NCI-H1048 (cell line): ENCODE data around the gene OR4D1.

ENCODE experiments used
- DNase-seq: peaks from one replicate; lab custom pipeline; 2025; lab: John Stamatoyannopoulos, UW

OR4D1 gene

DNA sequence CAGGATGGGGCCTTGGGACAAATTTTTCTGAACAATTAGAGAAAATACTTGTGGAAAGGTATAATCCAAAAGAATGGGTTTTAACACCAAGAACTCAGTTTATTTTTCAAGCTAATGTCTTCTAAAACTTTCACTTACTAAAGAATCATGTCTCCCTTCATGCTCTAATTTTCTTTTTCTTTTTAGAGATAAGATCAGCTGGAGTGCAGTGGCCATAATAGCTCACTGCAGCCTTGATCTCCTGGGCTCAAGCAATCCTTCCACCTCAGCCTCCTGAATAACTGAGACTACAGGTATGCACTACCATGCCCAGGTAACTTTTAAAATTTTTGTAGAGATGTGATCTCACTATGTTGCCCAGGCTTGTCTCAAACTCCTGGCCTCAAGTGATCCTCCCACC lies 5.5 kb downstream of the OR4D1 start:
- DNase-seq: no peak

DNA sequence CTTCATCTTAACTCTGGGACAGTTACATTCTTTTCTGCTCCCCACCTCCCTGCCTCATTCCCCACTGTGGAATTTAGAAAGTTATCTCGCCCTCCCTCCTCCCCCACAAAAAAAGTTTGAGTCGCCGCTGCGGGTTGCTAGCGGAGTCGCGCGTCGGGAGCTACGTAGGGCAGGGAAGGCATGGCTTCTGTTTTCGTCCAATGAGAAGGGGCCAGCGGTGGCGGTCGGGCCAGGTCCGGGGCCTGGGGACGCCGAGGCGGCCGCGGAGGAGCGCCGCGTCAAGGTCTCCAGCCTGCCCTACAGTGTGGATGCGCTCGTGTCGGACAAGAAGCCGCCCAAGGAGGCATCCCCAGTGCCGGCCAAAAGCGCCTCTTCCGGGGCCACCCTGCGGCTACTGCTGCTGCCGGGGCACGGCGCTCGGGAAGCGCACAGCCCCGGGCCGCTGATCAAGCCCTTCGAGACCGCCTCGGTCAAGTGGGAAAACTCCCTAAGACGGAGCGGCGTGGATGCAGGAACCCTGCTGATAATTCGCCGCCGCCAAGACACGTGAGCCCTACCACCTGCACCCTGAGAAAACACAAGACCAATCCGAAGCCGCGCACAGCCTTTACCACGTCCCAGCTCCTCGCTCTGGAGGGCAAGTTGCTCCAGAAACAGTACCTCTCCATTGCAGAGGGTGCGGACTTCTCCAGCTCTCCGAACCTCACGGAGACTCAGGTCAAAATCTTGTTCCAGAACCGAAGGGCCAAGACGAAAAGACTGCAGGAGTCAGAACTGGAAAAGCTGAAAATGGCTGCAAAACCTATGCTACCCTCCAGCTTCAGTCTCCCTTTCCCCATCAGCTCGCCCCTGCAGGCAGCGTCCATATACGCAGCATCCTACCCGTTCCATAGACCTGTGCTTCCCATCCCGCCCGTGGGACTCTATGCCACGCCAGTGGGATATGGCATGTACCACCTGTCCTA lies 8.9 kb downstream of the OR4D1 start:
- DNase-seq: no peak

DNA sequence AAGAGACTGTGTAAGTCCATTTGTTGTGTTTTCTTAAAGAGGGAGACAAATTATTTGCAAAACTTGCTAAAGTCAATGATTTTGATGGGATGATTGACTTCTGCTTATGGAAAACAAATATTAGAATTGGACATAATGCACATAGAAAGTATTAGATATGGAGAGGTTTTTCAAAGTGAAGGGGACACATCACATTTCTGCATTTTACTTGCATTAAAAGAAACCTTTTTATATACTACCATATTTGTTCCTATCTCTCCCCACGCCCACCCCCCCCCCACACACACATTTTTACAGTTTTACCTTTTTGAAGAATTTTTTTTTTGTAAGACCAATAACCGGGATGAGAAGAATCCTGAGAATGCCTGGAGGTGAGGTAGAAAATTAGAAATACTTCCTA lies 10.0 kb downstream of the OR4D1 start:
- DNase-seq: no peak

DNA sequence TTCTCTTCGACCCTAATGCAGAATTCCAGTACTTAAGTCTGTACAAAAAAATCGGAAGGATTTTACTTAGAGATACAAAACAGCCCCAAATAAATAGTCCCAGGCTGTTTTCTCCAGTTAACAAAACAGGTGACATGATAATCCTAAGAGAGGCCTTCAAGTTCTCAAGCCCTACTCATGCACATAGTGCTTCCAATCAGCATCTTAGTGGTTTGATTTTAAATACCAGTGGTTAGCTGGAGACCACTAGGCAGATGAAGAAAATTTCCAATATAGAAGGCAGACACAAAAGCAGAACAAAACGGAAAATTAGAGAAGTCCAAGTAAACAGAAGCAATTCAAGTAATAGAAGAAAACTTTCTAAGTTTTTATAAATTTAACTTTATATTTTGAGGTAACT lies 13.4 kb downstream of the OR4D1 start:
- no peak for DNase-seq

DNA sequence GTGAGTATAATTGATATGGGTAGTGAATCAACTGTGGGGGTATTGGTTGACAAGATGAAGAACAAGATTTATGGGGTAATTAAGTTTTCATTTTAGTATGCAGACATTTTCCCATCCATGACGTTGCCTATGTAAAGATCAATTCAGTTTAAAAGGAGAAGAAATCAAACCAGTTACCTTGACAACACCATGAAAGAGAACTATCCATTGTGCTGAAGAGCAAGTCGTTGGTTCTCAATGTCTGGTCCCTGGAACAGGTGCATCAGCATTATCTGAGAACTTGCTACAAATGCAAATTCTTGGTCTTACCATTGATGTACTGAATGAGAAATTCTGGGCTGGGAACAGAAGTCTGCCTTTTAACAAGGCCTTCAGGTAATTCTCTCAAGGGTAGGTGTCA lies 17.8 kb downstream of the OR4D1 start:
- DNase-seq: no peak

GRCh38 chr17:58166682-58167081 lies 18.5 kb downstream of the OR4D1 start, which contains the start of gene OR4D2:
Gene OR4D2, plus strand, starts transcription at chr17:58166982. Its CDS starts 2,674 bp downstream, at chr17:58169656.
- DNase-seq: no peak

- no peak for DNase-seq
Observed at GRCh38 chr17:58170622-58171021, 22.4 kb downstream of the OR4D1 start.

GRCh38 chr17:58172369-58173071 lies 24.3 kb downstream of the OR4D1 start:
- DNase-seq: no peak

DNA sequence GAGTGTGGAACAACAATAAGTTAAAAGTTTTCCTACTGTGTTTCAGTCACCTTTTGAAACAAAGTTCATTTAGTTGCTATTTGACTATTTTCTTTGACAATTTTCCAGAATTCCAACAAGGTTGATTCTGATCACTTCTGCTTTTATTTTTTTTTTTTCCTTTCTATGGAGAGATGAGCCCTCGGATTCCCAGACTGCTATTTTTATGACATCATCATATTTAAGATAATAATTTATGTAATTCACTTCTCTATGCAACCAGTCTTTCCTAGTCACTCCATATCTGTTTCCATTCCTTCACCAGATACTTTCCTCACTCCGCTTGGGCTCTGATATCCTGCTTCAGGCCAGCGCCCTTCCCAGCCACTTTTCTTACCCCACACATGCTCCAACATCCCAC lies 26.7 kb downstream of the OR4D1 start:
- no peak for DNase-seq

DNA sequence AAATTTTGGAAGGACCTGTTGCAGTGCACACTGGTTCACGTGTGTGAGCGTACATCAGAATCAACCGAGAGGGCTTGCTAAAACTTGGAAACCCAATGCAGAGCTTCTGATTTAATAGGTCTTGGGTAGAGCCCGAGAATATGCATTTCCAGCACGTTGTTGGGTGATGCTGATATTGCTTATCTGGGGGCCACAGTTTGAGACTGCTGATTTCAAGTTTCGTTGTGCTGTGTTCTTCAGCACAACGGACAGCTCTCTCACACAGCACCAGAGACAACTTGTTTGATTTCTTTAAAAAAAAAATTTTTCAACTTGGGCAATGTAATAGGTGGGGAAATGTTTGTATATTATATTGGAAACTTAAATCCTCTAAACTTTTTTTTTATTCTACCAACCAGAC lies 28.0 kb downstream of the OR4D1 start:
- no peak for DNase-seq

DNA sequence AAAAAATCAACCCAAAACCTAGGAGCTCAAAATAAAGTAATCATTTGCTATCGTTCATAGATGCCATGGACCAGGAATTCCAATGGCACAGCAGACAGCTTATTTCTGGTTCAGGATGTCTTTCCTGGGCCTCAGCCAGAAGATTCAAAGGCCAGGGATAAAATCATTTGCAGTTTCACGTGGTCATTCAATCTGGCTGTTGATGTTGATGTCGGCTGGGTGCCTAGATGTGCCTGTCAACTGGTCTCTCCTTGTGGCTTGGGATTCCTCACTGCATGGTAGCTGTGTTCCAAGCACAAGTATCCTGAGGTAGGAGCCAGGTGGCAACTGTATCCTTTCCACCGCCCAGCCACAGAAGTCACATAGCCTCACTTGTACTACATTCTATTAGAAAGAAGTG lies 33.6 kb downstream of the OR4D1 start:
- DNase-seq: no peak

- no peak for DNase-seq
Observed at GRCh38 chr17:58183514-58183913, 35.3 kb downstream of the OR4D1 start.

GRCh38 chr17:58184308-58184985 lies 36.3 kb downstream of the OR4D1 start:
- no peak for DNase-seq

GRCh38 chr17:58184986-58185761 lies 37.0 kb downstream of the OR4D1 start:
- no peak for DNase-seq

GRCh38 chr17:58186591-58186990 lies 38.4 kb downstream of the OR4D1 start:
- DNase-seq: no peak

DNA sequence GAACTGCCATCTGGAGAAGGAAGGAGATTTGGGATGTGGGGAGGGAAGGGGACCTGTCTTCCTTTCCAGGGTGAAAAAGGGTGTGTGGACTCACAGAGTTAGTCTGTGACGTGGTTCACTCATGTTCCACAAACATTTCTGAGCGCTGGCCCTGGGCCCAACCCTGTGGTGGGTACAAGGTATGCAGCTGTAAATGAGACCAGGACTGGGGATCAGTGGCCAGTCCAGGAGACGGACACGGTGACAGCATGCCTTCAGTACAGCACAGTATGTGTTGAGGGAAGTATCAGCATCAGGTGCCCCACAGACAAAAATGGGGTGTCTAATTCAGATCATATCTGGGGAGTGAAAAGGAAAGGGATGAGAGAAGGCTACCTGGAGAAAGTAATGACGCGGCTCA lies 38.9 kb downstream of the OR4D1 start:
- DNase-seq: no peak

- DNase-seq: no peak
Observed at GRCh38 chr17:58187675-58188074, 39.5 kb downstream of the OR4D1 start.

- no peak for DNase-seq
Observed at GRCh38 chr17:58189436-58190146, 41.4 kb downstream of the OR4D1 start.

DNA sequence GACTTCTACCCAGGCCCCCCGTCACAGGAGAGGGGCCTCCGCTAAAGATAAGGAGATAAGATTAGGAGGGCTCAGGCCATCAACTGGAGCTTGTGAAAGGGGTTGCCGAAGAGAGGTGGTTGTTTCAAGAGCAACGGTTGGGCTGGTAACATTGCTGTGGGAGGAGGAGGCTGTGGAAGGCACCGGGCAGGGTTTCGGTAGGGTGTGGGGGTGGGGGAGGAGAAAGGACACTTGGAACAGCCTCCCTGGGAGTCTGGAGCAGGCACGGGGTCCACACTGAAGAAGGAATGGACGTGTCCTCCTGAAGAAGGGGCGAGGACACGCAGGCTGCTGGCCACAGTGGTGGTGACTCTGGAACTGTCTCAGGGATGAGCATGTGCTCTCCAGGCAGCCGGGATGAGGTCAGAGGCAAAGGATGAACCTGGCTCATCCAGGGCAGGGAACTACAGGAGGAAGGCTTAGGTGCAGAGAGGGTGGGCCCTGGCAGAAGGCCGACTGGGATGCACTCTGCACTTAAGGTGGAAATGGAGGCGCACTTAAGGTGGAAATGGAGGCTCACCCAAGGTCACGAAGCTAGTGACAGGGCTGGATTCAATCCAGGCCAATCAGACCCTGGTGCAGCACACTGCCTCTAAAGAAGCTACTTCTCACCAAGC lies 43.2 kb downstream of the OR4D1 start:
- no peak for DNase-seq

DNA sequence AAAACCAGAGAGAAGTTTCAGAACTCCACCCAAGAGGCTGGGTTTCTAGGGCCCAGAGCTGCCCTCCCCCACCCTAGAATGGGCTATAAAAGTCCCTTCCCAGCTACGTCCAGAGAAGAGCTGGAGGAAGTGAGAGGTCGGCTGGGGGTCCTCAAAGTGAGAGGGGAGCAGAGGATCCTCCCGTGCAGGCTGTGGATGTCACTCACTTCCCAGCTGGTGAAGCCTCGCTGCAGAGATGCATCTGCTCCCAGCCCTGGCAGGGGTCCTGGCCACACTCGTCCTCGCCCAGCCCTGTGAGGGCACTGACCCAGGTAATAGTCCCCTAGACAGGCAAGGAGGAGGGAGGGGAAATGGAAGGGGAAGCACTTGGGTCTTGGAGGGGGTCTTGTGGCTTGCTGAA lies 44.4 kb downstream of the OR4D1 start, which contains the start of gene EPX:
Gene EPX, plus strand, starts transcription at position 115 of the 400 bp plus-strand sequence. Its CDS starts 121 bp downstream, at position 236.
- DNase-seq: no peak
